ENCODE data around the gene PPP3R1.

PPP3R1 gene

GRCh38 chr2:68244456-68244855 is 7.9 kb downstream of the PPP3R1 start:
- no peaks in the 10 kb centered on the region for H3K27me3 ChIP-seq (replicated peaks; ENCODE audit: control insufficient read depth, insufficient read depth, low read length)
- TF ChIP-seq CTCF (IDR thresholded peaks at IDR 0.05; ENCODE audit: insufficient read depth, low read length, poor library complexity, severe bottlenecking) = no peak
- no peak for DNase-seq (ENCODE audit: extremely low read depth, insufficient read length)
- H3K36me3 ChIP-seq (ENCODE audit: control insufficient read depth, insufficient read depth, low read length) = no peaks in the 10 kb centered on the region
- H3K4me3 ChIP-seq (replicated peaks; ENCODE audit: low read depth, low read length) = no peak overlapping the region

- no peak for DNase-seq (ENCODE audit: extremely low read depth, insufficient read length)
- no peaks in the 10 kb centered on the region for H3K36me3 ChIP-seq (ENCODE audit: control insufficient read depth, insufficient read depth, low read length)
- no peak for TF ChIP-seq CTCF (IDR thresholded peaks at IDR 0.05; ENCODE audit: insufficient read depth, low read length, poor library complexity, severe bottlenecking)
- no peaks in the 10 kb centered on the region for H3K27me3 ChIP-seq (replicated peaks; ENCODE audit: control insufficient read depth, insufficient read depth, low read length)
- no peak overlapping the region for H3K4me3 ChIP-seq (replicated peaks; ENCODE audit: low read depth, low read length)
These were observed 10.6 kb downstream of the PPP3R1 start for GRCh38 chr2:68241732-68242131.

- H3K4me3 ChIP-seq (replicated peaks; ENCODE audit: low read depth, low read length) = no peak overlapping the region
- no peak for DNase-seq (ENCODE audit: extremely low read depth, insufficient read length)
- H3K36me3 ChIP-seq (ENCODE audit: control insufficient read depth, insufficient read depth, low read length) = no peaks in the 10 kb centered on the region
- H3K27me3 ChIP-seq (replicated peaks; ENCODE audit: control insufficient read depth, insufficient read depth, low read length) = no peaks in the 10 kb centered on the region
- no peak for TF ChIP-seq CTCF (IDR thresholded peaks at IDR 0.05; ENCODE audit: insufficient read depth, low read length, poor library complexity, severe bottlenecking)
These were observed 11.9 kb downstream of the PPP3R1 start for GRCh38 chr2:68240446-68240845.

- no peak for TF ChIP-seq CTCF (IDR thresholded peaks at IDR 0.05; ENCODE audit: insufficient read depth, low read length, poor library complexity, severe bottlenecking)
- no peak for DNase-seq (ENCODE audit: extremely low read depth, insufficient read length)
- Histone ChIP-seq H3K4me3 (replicated peaks; ENCODE audit: low read depth, low read length) (no peak overlapping the region), H3K36me3 (ENCODE audit: control insufficient read depth, insufficient read depth, low read length) (no peaks in the 10 kb centered on the region), H3K27me3 (replicated peaks; ENCODE audit: control insufficient read depth, insufficient read depth, low read length) (no peaks in the 10 kb centered on the region)
These were observed 13.1 kb downstream of the PPP3R1 start for GRCh38 chr2:68238955-68239822.

- no peaks in the 10 kb centered on the region for H3K36me3 ChIP-seq (ENCODE audit: control insufficient read depth, insufficient read depth, low read length)
- no peak for DNase-seq (ENCODE audit: extremely low read depth, insufficient read length)
- H3K4me3 ChIP-seq (replicated peaks; ENCODE audit: low read depth, low read length) = no peak overlapping the region
- no peaks in the 10 kb centered on the region for H3K27me3 ChIP-seq (replicated peaks; ENCODE audit: control insufficient read depth, insufficient read depth, low read length)
- TF ChIP-seq CTCF (IDR thresholded peaks at IDR 0.05; ENCODE audit: insufficient read depth, low read length, poor library complexity, severe bottlenecking) = no peak
These were observed 14.3 kb downstream of the PPP3R1 start for GRCh38 chr2:68237976-68238580.

Data from GM06990 (cell line).